ENCODE data around the gene SPAG6. TPM values are rescaled to one million over a fixed set of nuclear protein-coding genes. Genes with fewer than 3 reads are reported as not detected.

The SPAG6 gene
- total RNA-seq, 4 donors from 2014 or later, result 0.29 to 3.9 (median 0.49) TPM; not detected in 1

DNA sequence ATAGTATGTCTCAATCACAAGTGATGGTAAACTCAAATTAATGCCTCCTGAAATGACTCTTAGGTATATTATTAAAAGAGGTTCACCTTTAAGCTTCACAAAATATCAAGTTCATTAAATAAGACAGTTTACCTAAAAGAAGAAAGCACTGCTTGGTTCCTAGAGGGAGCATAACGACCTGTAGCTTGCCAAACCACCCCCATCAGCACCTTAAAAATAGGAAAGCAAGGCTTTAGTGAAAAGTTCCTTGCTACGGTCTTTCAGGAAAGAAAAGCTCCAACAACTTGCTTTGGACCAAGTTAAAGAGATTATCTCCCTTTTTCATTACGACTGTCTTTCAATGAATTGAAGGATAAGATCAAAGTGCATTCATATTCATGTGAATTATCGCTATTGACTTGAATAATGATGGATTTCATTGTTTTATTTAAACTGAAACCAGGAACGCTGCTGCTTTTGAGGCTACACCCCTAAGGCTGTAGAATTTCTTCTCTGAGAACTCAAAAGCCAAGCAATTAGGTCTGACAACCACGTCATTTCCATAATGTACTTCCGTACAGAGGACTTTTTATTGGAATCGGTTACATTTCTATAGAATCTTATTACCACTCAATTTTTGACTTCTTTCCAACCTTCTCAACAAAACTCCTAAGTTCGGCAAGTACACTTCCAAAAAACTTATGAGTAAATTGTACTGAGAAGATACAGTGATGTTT lies 7.0 kb upstream of the SPAG6 start:
- Histone ChIP-seq H3K36me3 (no peaks in the 10 kb centered on the region), H3K27me3 (peaks cover 62 to 78% of the 10 kb centered on the region in 2 donors), H3K27ac (no peak overlapping the region), H3K9me3 (no peaks in the 10 kb centered on the region), H3K4me3 (no peak overlapping the region), H3K4me1 (peaks cover 4 to 18% of the 10 kb centered on the region in 2 donors)
- intact Hi-C loops (cut with DNase I; ENCODE audit: low total_unique reads), result no loop called here
- no peak for DNase-seq
- no peak for TF ChIP-seq POLR2A (IDR thresholded peaks at IDR 0.05)
- TF ChIP-seq, protein P1, sequence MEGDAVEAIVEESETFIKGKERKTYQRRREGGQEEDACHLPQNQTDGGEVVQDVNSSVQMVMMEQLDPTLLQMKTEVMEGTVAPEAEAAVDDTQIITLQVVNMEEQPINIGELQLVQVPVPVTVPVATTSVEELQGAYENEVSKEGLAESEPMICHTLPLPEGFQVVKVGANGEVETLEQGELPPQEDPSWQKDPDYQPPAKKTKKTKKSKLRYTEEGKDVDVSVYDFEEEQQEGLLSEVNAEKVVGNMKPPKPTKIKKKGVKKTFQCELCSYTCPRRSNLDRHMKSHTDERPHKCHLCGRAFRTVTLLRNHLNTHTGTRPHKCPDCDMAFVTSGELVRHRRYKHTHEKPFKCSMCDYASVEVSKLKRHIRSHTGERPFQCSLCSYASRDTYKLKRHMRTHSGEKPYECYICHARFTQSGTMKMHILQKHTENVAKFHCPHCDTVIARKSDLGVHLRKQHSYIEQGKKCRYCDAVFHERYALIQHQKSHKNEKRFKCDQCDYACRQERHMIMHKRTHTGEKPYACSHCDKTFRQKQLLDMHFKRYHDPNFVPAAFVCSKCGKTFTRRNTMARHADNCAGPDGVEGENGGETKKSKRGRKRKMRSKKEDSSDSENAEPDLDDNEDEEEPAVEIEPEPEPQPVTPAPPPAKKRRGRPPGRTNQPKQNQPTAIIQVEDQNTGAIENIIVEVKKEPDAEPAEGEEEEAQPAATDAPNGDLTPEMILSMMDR (IDR thresholded peaks at IDR 0.05), result no peak

- TF ChIP-seq, protein P1 (IDR thresholded peaks at IDR 0.05), result no peak
- TF ChIP-seq POLR2A (IDR thresholded peaks at IDR 0.05), result no peak
- Histone ChIP-seq H3K9me3 (no peaks in the 10 kb centered on the region), H3K27me3 (peaks cover 68 to 83% of the 10 kb centered on the region in 2 donors), H3K4me1 (peaks cover 4 to 18% of the 10 kb centered on the region in 2 donors), H3K4me3 (no peak overlapping the region), H3K36me3 (no peaks in the 10 kb centered on the region), H3K27ac (no peak overlapping the region)
- intact Hi-C loops (cut with DNase I; ENCODE audit: low total_unique reads), result no loop called here
- DNase-seq, result no peak
Measured at GRCh38 chr10:22338931-22339330, 6.4 kb upstream of the SPAG6 start.

DNA sequence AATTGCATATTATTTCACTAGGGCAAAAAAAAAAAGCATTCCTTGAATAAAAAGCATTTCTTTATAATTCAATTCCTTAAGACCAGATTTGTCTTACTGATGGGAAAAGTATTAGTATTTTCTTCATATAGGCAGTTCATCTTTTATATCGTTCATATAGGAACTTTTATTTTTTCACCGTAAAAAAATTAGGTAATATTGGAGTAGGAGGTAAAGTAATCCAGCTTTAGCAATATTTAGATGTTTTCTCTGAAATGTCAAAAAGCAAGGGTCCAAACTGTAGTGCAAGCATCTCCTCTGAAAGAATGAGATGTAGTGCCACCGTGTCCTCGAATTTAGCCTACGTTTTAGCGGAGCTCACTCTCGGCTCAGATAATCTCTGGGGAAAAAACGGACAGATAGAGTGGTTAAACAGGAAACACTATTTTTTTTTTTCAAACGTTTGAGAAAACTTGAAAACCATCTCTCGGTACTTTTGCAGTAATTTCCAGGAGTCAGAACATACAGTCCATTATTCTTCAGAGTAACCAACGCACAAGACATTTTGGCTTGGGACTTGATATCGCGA lies 5.5 kb upstream of the SPAG6 start:
- Histone ChIP-seq H3K4me1 (peaks cover 4 to 15% of the 10 kb centered on the region in 2 donors), H3K27ac (peak overlapping the region; percentile 83 to 97), H3K4me3 (peak overlapping the region; percentile 54 to 94), H3K27me3 (peaks cover 72 to 83% of the 10 kb centered on the region in 2 donors), H3K36me3 (no peaks in the 10 kb centered on the region), H3K9me3 (no peaks in the 10 kb centered on the region)
- DNase-seq, result no peak
- intact Hi-C loops (cut with DNase I; ENCODE audit: low total_unique reads), result no loop called here
- TF ChIP-seq, protein P1 (IDR thresholded peaks at IDR 0.05), result no peak
- no peak for TF ChIP-seq POLR2A (IDR thresholded peaks at IDR 0.05)

- TF ChIP-seq, protein P1 (IDR thresholded peaks at IDR 0.05), result peak in 2 of 4 experiments; percentile 2
- peak in 1 of 2 donors; percentile 45 for TF ChIP-seq POLR2A (IDR thresholded peaks at IDR 0.05)
- H3K27ac ChIP-seq, result peak overlapping the region; percentile 83 to 97
- H3K36me3 ChIP-seq, result no peaks in the 10 kb centered on the region
- peak overlapping the region; percentile 54 to 94 for H3K4me3 ChIP-seq
- H3K27me3 ChIP-seq, result peaks cover 73 to 85% of the 10 kb centered on the region in 2 donors
- H3K4me1 ChIP-seq, result peaks cover 4 to 8% of the 10 kb centered on the region in 2 donors
- intact Hi-C loops (cut with DNase I; ENCODE audit: low total_unique reads), result no loop called here
- no peaks in the 10 kb centered on the region for H3K9me3 ChIP-seq
- DNase-seq, result peak; percentile 60 to 71
Measured at GRCh38 chr10:22340329-22341189, 4.7 kb upstream of the SPAG6 start.

Data from uterus (tissue), 4 donors.